Esophagus (tissue), 2 donors: ENCODE data around the gene KCNQ2. TPM values are rescaled to one million over a fixed set of nuclear protein-coding genes. Genes with fewer than 3 reads are reported as not detected.
"Not testable (repeated sequence)": the region's sequence is repeated elsewhere in the genome, so short reads cannot be mapped to it uniquely, and the experiment has no call there.

Experiments
- H3K27ac ChIP-seq, 2 donors: one replicate each; pipeline ENCODE4 v1.5.1; 2013; ENCODE audit warnings: low read depth in 2 of 2, mild to moderate bottlenecking in 2 of 2, inconsistent platforms in 1 of 2, low read length in 1 of 2, moderate library complexity in 1 of 2
- H3K27me3 ChIP-seq, 2 donors: one replicate each; pipeline ENCODE4 v1.6.1; 2013; ENCODE audit warnings: low read length in 2 of 2, control low read depth in 1 of 2, mild to moderate bottlenecking in 1 of 2; ENCODE audit not compliant: insufficient read depth in 2 of 2, control insufficient read depth in 1 of 2
- H3K36me3 ChIP-seq, 2 donors: one replicate each; pipeline ENCODE4 v1.6.1; 2013; ENCODE audit warnings: low read length in 1 of 2; ENCODE audit not compliant: control insufficient read depth in 2 of 2, insufficient read depth in 2 of 2
- H3K4me1 ChIP-seq, 2 donors: one replicate each; pipeline ENCODE4 v1.6.1; 2013; ENCODE audit warnings: low read length in 1 of 2; ENCODE audit not compliant: control insufficient read depth in 2 of 2, insufficient read depth in 2 of 2
- H3K4me3 ChIP-seq, 2 donors: one replicate each; pipeline ENCODE4 v1.5.1; 2013; ENCODE audit warnings: low read length in 2 of 2, mild to moderate bottlenecking in 2 of 2, low read depth in 1 of 2, moderate library complexity in 1 of 2
- H3K9me3 ChIP-seq, 2 donors: one replicate each; pipeline ENCODE4 v1.6.1; 2013; ENCODE audit warnings: mild to moderate bottlenecking in 2 of 2, low read depth in 1 of 2, low read length in 1 of 2, moderate library complexity in 1 of 2; ENCODE audit not compliant: control insufficient read depth in 2 of 2, insufficient read depth in 1 of 2
- WGBS, 2 donors: extraction: QIAGEN DNeasy Blood & Tissue Kit; methylation state at CpG; one replicate each; pipeline ENCODE4 v1.1.7; 2013; 5-methylcytosine and 5-hydroxymethylcytosine counted together
- polyA plus RNA-seq, 2 donors: library from polyadenylated mRNA; stranded (reverse); fragments of 200-250 nt; gene quantifications; one replicate each; pipeline ENCODE4 v1.2.3, GENCODE V29; 2013
- donor health status: healthy with polysubstance abuse.
- donor health status: Bipolar disorder and iron deficiency.

KCNQ2 gene
- polyA plus RNA-seq, 2 donors: 0.01 to 0.06 TPM

GRCh38 chr20:63484651-63485403 is 12.4 kb upstream of the KCNQ2 start:
- H3K4me3 ChIP-seq: no peak overlapping the region
- no peaks in the 10 kb centered on the region for H3K4me1 ChIP-seq
- H3K36me3 ChIP-seq: no peaks in the 10 kb centered on the region
- no peak overlapping the region for H3K27ac ChIP-seq
- 55 to 60% methylated on average over 18 of the region's 18 CpGs for WGBS, 2 donors
- peaks cover 0 to 6% of the 10 kb centered on the region in 2 donors for H3K9me3 ChIP-seq
- peaks cover 2 to 10% of the 10 kb centered on the region in 2 donors for H3K27me3 ChIP-seq

- WGBS, 2 donors: 46 to 50% methylated on average over 17 of the region's 17 CpGs
- Histone ChIP-seq H3K27me3 (peaks cover 1 to 10% of the 10 kb centered on the region in 2 donors), H3K27ac (no peak overlapping the region), H3K9me3 (peaks cover 0 to 6% of the 10 kb centered on the region in 2 donors), H3K36me3 (no peaks in the 10 kb centered on the region), H3K4me3 (no peak overlapping the region), H3K4me1 (no peaks in the 10 kb centered on the region)
These were observed 11.8 kb upstream of the KCNQ2 start for GRCh38 chr20:63484236-63484635.

DNA sequence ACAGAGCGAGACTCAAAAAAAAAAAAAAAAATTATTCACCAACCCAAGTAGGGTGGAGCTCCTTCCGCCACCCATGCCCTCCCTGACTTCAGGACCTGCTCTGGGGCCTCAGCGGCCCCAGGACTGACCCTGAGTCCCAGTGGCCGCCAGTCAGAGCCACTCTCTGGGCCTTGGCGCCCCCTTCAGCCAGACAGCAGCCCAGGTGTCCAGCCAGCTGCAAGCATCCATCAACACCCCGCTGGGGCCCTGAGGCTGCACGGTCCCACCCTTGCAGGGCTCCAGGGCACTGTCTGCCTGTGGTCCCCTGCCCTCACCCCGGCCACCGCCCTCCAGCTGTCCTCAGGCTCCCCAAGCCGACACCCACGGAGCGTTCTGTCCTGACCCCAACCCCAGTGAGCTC is 11.4 kb upstream of the KCNQ2 start:
- 64 to 67% methylated on average over 12 of the region's 12 CpGs for WGBS, 2 donors
- Histone ChIP-seq H3K36me3 (no peaks in the 10 kb centered on the region), H3K27ac (no peak overlapping the region), H3K4me3 (no peak overlapping the region), H3K4me1 (no peaks in the 10 kb centered on the region), H3K27me3 (peaks cover 0 to 13% of the 10 kb centered on the region in 2 donors), H3K9me3 (peaks cover 0 to 6% of the 10 kb centered on the region in 2 donors)

DNA sequence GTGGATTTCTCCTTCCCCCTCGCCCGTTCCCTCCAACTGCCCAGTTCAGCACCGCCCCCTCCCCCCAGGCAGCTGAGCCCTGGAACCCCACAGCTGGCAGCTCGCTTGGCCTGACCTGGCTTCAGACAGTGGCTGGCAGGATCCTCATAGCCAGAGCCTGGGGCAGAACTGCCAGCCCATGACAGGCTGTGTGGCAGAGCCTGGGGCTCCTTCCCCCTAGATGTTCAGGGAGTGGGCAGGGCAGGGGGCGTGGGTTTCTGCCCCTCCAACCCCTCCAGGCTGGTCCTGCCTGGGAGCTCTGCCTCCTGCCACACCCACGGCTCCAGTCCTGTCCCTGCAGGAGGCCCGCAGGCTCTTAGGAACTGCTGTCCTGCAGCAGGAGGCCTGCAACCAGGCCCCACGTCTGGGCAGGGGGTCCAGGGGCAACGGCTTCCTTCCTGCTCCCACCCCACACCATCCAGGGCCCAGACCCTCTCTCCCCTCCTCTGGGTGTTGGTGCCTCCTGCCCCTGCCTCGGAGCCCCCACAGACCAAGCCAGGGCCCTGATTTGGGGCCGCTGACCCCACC is 9.6 kb upstream of the KCNQ2 start:
- H3K4me3 ChIP-seq: no peak overlapping the region
- peaks cover 0 to 6% of the 10 kb centered on the region in 2 donors for H3K9me3 ChIP-seq
- peaks cover 0 to 13% of the 10 kb centered on the region in 2 donors for H3K27me3 ChIP-seq
- 33 to 43% methylated on average over 11 of the region's 11 CpGs for WGBS, 2 donors
- H3K4me1 ChIP-seq: no peaks in the 10 kb centered on the region
- H3K36me3 ChIP-seq: no peaks in the 10 kb centered on the region
- no peak overlapping the region for H3K27ac ChIP-seq

GRCh38 chr20:63481503-63481902 is 9.0 kb upstream of the KCNQ2 start:
- H3K27ac ChIP-seq: no peak overlapping the region
- H3K9me3 ChIP-seq: peaks cover 0 to 4% of the 10 kb centered on the region in 2 donors
- no peaks in the 10 kb centered on the region for H3K4me1 ChIP-seq
- H3K36me3 ChIP-seq: no peaks in the 10 kb centered on the region
- WGBS, 2 donors: 45 to 47% methylated on average over 12 of the region's 12 CpGs
- no peak overlapping the region for H3K4me3 ChIP-seq
- H3K27me3 ChIP-seq: peaks cover 0 to 13% of the 10 kb centered on the region in 2 donors

DNA sequence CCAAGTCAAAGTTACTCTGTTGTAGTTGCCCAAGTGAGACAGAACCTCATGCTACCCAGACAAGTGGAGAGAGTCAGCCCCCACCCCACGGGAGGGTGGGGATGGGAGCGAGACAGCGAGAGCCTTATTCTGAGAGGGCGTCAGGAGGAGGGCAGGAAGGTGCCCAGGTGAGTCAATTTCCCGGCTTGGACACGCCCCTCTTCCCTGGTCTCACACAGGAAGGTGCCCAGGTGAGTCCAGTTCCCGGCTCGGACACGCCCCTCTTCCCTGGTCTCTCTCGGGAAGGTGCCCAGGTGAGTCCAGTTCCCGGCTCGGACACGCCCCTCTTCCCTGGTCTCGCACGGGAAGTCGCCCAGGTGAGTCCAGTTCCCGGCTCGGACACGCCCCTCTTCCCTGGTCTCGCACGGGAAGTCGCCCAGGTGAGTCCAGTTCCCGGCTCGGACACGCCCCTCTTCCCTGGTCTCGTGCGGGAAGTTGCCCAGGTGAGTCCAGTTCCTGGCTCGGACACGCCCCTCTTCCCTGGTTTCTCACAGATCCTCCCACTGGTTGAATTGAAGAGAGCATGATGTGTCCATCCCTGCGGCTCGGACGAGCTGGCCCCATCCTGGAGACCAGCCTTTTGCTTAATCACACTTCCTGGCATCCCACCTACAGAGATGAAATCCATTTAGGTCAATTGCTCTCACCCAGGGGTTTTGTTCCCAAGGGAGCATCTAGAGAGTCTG is 7.4 kb upstream of the KCNQ2 start:
- not testable (repeated sequence) for H3K4me1 ChIP-seq, H3K36me3 ChIP-seq, H3K9me3 ChIP-seq, H3K27ac ChIP-seq, H3K4me3 ChIP-seq
- WGBS, 2 donors: 46% methylated on average over 32 of the region's 32 CpGs
- H3K27me3 ChIP-seq: peaks cover 0 to 10% of the 10 kb centered on the region in 2 donors

DNA sequence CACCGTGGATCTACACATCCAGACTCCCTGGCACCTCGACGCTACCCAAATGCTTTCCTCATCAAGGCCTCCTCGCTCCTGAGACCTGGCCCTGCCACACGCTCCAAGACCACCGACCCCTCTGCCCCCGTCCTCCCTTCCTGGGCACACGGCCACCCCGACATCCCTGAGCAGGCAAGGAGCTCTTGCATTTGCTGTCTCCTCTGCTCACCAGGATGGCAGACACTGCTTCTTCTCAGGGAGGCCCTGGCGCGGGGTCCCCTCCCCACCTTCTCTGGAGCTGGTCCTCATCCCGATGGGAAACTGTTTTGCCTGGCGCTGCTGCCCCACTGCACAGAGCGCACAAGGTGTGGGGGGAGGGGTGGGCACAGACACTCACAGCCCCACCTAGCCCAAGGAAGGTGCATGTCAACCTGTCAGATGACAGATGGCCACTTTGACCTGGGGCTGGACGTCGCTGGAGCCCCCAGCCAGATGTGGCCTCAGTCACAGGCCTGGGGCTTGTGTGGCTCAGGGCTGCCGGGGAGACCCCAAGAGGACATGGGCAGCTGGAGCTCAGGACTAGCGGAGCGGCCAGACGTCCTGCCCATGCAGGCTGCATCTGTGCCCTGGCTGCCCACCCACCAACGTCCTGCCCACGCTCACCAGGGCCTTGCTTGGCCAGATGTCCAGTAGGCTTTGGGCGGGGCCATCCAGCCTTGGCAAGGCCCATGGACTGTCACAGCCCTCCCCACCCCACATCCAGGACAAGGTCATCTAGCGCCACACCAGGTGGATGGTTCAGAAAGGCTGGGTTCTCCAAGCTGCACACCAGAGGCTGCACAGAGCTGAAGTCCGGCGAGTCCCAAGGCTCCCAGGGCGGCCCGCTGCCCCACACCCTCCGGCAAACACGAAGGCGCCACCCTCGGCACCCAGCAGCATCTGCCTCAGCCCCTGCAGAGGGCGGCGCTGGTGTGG is 6.2 kb upstream of the KCNQ2 start:
- Histone ChIP-seq H3K4me3 (no peak overlapping the region), H3K4me1 (peaks cover 0 to 1% of the 10 kb centered on the region in 2 donors), H3K9me3 (no peaks in the 10 kb centered on the region), H3K27me3 (peaks cover 0 to 14% of the 10 kb centered on the region in 2 donors), H3K36me3 (no peaks in the 10 kb centered on the region), H3K27ac (no peak overlapping the region)
- WGBS, 2 donors: 81 to 82% methylated on average over 34 of the region's 34 CpGs

DNA sequence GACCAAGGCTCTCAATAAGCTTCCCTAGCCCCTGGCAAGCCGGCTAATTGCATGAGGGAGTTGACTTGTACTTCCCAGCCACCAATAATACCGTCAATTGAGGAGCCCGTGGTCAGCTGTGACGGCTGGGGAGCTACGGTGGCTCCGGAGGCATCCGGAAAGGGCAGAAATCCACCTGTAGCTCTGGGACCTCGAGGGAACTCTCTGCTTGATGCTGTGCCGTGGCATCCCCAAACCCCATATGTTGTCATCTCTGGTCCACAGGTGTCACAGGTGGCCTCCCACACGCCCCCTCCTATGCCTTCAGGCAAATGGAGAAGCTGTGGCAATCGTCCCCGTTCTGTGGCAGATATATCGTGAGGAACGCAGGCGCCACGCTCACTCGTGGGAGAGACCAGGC is 5.5 kb upstream of the KCNQ2 start:
- WGBS, 2 donors: 66 to 70% methylated on average over 17 of the region's 17 CpGs
- no peak overlapping the region for H3K4me3 ChIP-seq

DNA sequence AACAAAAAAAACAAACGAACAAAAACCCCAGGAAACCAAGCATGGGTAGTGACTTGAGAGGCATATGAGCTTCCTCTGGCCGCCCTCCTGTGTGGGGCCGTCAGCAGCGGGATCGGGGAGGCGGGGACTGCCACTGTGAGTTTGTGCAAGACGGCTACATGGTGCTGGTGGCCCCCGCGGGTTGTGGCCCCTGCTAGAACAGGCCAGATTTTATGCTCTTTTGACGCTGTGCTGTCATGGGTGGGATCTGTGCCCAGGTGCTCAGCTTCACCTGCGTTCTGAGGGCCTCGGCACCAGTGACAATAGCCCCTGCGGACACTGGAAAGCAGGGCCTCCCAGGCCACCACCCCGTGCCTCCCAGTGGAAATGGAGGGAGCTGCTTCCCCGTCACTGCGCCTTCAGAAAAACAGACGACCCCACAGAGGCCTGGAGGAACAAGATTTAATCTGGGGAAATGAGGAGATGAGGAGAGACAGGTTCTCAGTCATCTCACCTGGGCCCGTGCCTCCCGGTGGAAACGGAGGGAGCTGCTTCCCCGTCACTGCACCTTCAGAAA is 4.7 kb upstream of the KCNQ2 start:
- no peaks in the 10 kb centered on the region for H3K36me3 ChIP-seq
- H3K4me1 ChIP-seq: peaks cover 2 to 6% of the 10 kb centered on the region in 2 donors
- no peak overlapping the region for H3K4me3 ChIP-seq
- no peaks in the 10 kb centered on the region for H3K9me3 ChIP-seq
- H3K27me3 ChIP-seq: peaks cover under 1 to 18% of the 10 kb centered on the region in 2 donors
- 35 to 37% methylated on average over 21 of the region's 21 CpGs for WGBS, 2 donors
- H3K27ac ChIP-seq: no peak overlapping the region

More for the DNA sequence above, 5.5 kb upstream of the KCNQ2 start:
- no peaks in the 10 kb centered on the region for H3K9me3 ChIP-seq
- peaks cover 0 to 4% of the 10 kb centered on the region in 2 donors for H3K4me1 ChIP-seq
- H3K27ac ChIP-seq: no peak overlapping the region
- no peaks in the 10 kb centered on the region for H3K36me3 ChIP-seq
- peaks cover 0 to 17% of the 10 kb centered on the region in 2 donors for H3K27me3 ChIP-seq
